Mesodermal cell (in vitro differentiated cells): Measurements from ENCODE around the gene GHR.
"Not testable (repeated sequence)": the region's sequence is repeated elsewhere in the genome, so short reads cannot be mapped to it uniquely, and the experiment has no call there.

Source experiments
- H3K27ac ChIP-seq: 2 replicates; pipeline ENCODE4 v1.7.0; 2013; ENCODE audit warnings: mild to moderate bottlenecking, low read depth, low read length, moderate library complexity; ENCODE audit not compliant: severe bottlenecking
- H3K36me3 ChIP-seq: 2 replicates; pipeline ENCODE4 v1.7.1; 2013; ENCODE audit warnings: mild to moderate bottlenecking, low read length, moderate library complexity; ENCODE audit not compliant: control insufficient read depth, insufficient read depth
- H3K4me1 ChIP-seq: one replicate; pipeline ENCODE4 v1.7.1; 2013; ENCODE audit warnings: mild to moderate bottlenecking, low read length; ENCODE audit not compliant: insufficient read depth, control insufficient read depth, poor library complexity, severe bottlenecking
- H3K4me3 ChIP-seq: 2 replicates; pipeline ENCODE4 v1.7.0; 2013; ENCODE audit warnings: low read length, control low read depth, mild to moderate bottlenecking; ENCODE audit not compliant: insufficient read depth, poor library complexity, severe bottlenecking; ENCODE audit errors: extremely low read depth
- H3K9me3 ChIP-seq: 2 replicates; pipeline ENCODE4 v1.7.1; 2013; ENCODE audit warnings: mild to moderate bottlenecking, low read length, moderate library complexity; ENCODE audit not compliant: control insufficient read depth
- WGBS, 2 experiments: methylation state at CpG; one replicate each; pipeline ENCODE4 v1.1.5; 2013; ENCODE audit warnings: missing lambda C conversion rate in 2 of 2; ENCODE audit not compliant: insufficient coverage in 2 of 2; 5-methylcytosine and 5-hydroxymethylcytosine counted together

Gene GHR

DNA sequence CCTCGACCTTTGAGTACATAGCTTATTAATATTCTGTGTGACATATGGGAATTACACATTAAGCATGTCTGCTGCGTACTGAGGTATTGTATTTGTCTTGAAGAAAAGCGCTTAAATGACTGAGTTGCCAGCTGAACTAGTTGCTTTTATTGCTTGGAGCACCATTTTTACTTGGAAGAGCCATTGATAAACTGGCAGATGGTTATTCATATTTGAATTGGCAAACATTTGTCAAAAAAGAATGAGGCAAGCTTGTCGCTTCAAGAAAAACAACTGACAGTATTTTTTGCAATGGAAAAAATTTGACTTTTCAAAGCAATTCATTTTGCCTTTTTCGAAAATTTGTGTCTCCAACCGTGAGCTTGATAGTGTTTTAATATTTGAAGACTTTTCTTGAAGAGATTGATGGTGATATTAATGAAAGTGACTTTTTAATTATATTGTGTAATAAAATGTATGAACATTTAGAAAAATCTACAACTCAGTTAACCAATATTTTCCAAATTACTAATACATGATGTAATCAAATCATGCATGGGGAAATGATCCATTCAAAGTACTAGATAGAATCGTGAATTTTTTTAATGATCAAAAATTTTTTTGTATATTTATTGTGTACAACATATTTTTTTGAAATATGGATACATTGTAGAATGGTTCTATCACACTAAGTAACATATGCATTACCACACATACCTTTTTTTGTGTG is 278.3 kb downstream of the GHR start:
- no peaks in the 10 kb centered on the region for H3K4me1 ChIP-seq
- H3K36me3 ChIP-seq: no peaks in the 10 kb centered on the region
- no peak overlapping the region for H3K4me3 ChIP-seq
- H3K27ac ChIP-seq: no peak overlapping the region
- H3K9me3 ChIP-seq: no peaks in the 10 kb centered on the region
- WGBS, 2 experiments: 85 to 89% methylated on average over 3 to 4 of the region's 7 CpGs

DNA sequence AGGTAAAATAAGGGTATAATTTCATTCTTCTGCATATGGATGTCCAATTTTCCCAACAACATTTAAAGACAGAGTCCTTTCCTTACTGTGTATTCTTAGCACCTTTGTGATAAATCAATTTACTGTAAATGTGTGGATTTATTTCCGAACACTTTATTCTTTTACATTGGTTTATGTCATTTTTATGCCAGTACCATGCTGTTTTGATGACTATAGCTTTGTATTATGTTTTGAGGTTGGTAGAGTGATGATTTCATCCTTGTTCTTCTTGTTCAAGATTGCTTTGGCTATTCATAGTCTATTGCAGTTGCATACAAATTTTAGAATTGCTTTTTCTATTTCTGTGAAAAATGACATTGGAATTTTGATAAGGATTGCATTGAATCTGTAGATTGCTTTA is 280.0 kb downstream of the GHR start:
- no peaks in the 10 kb centered on the region for H3K4me1 ChIP-seq
- H3K36me3 ChIP-seq: no peaks in the 10 kb centered on the region
- no peak overlapping the region for H3K27ac ChIP-seq
- H3K4me3 ChIP-seq: no peak overlapping the region
- no CpG with 5 or more reads among the region's 1 CpG for WGBS, 2 experiments
- no peaks in the 10 kb centered on the region for H3K9me3 ChIP-seq

DNA sequence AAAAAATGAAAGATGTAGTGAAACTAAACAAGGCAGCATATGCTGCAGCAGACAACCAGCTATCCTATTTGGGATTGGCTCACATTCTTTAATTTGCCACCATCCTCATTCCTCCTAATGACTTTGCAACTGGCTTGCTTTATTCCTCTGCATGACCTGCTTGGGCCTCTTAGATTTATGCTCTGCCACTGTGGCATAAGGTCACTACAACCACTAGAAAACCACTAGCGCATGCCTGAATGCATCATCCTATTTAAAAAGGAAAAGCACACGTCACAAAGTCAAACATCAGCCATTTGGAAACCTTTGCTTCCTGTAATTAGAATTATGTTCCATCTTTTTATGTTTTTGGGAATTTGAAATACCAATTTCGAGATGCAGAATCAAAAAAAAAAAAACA is 292.5 kb downstream of the GHR start:
- WGBS, 2 experiments: 90 to 100% methylated on average over 2 of the region's 3 CpGs
- H3K4me1 ChIP-seq: no peaks in the 10 kb centered on the region
- H3K9me3 ChIP-seq: no peaks in the 10 kb centered on the region
- no peak overlapping the region for H3K27ac ChIP-seq
- no peaks in the 10 kb centered on the region for H3K36me3 ChIP-seq
- H3K4me3 ChIP-seq: no peak overlapping the region

DNA sequence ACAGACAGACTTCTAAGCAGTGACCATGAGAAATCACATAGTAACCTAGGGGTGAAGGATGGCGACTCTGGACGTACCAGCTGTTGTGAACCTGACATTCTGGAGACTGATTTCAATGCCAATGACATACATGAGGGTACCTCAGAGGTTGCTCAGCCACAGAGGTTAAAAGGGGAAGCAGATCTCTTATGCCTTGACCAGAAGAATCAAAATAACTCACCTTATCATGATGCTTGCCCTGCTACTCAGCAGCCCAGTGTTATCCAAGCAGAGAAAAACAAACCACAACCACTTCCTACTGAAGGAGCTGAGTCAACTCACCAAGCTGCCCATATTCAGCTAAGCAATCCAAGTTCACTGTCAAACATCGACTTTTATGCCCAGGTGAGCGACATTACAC is 295.4 kb downstream of the GHR start:
- Histone ChIP-seq H3K4me1 (no peaks in the 10 kb centered on the region), H3K27ac (no peak overlapping the region), H3K4me3 (no peak overlapping the region), H3K9me3 (no peaks in the 10 kb centered on the region), H3K36me3 (no peaks in the 10 kb centered on the region)
- WGBS, 2 experiments: 95 to 98% methylated on average over 4 of the region's 4 CpGs

DNA sequence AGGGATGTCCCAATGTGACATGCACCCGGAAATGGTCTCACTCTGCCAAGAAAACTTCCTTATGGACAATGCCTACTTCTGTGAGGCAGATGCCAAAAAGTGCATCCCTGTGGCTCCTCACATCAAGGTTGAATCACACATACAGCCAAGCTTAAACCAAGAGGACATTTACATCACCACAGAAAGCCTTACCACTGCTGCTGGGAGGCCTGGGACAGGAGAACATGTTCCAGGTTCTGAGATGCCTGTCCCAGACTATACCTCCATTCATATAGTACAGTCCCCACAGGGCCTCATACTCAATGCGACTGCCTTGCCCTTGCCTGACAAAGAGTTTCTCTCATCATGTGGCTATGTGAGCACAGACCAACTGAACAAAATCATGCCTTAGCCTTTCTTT is 295.8 kb downstream of the GHR start:
- Histone ChIP-seq H3K27ac (no peak overlapping the region), H3K36me3 (no peaks in the 10 kb centered on the region), H3K4me3 (no peak overlapping the region), H3K9me3 (no peaks in the 10 kb centered on the region), H3K4me1 (no peaks in the 10 kb centered on the region)
- WGBS, 2 experiments: 75 to 100% methylated on average over 1 of the region's 2 CpGs

DNA sequence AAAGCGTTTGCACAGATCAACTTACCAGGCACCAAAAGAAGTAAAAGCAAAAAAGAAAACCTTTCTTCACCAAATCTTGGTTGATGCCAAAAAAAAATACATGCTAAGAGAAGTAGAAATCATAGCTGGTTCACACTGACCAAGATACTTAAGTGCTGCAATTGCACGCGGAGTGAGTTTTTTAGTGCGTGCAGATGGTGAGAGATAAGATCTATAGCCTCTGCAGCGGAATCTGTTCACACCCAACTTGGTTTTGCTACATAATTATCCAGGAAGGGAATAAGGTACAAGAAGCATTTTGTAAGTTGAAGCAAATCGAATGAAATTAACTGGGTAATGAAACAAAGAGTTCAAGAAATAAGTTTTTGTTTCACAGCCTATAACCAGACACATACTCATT is 297.0 kb downstream of the GHR start:
- Histone ChIP-seq H3K36me3 (no peaks in the 10 kb centered on the region), H3K27ac (no peak overlapping the region), H3K9me3 (no peaks in the 10 kb centered on the region), H3K4me1 (no peaks in the 10 kb centered on the region), H3K4me3 (no peak overlapping the region)
- 100% methylated on average over 1 of the region's 6 CpGs; no CpG with 5 or more reads in 1 of the 2 experiments for WGBS, 2 experiments

DNA sequence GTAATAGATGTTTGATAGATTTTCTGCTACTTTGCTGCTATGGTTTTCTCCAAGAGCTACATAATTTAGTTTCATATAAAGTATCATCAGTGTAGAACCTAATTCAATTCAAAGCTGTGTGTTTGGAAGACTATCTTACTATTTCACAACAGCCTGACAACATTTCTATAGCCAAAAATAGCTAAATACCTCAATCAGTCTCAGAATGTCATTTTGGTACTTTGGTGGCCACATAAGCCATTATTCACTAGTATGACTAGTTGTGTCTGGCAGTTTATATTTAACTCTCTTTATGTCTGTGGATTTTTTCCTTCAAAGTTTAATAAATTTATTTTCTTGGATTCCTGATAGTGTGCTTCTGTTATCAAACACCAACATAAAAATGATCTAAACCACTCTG is 298.2 kb downstream of the GHR start:
- no peak overlapping the region for H3K4me3 ChIP-seq
- H3K36me3 ChIP-seq: no peaks in the 10 kb centered on the region
- no peaks in the 10 kb centered on the region for H3K9me3 ChIP-seq
- no peak overlapping the region for H3K27ac ChIP-seq
- H3K4me1 ChIP-seq: no peaks in the 10 kb centered on the region

DNA sequence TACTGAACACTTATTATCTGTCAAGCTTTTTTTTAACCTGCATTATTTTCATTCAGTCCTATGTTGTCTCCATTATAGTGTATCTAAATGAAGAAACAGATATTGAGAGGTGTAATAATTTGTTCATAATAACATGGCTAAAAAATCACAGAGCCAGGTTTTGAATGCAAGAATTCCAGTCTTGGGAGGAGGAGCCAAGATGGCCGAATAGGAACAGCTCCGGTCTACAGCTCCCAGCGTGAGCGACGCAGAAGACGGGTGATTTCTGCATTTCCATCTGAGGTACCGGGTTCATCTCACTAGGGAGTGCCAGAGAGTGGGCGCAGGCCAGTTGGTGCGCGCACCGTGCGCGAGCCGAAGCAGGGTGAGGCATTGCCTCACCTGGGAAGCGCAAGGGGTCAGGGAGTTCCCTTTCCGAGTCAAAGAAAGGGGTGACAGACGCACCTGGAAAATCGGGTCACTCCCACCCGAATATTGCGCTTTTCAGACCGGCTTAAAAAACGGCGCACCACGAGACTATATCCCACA is 311.4 kb downstream of the GHR start:
- H3K4me3 ChIP-seq, H3K9me3 ChIP-seq, H3K36me3 ChIP-seq, H3K4me1 ChIP-seq, H3K27ac ChIP-seq: not testable (repeated sequence)
- WGBS, 2 experiments: 87% methylated on average over 3 of the region's 24 CpGs; no CpG with 5 or more reads in 1 of the 2 experiments

DNA sequence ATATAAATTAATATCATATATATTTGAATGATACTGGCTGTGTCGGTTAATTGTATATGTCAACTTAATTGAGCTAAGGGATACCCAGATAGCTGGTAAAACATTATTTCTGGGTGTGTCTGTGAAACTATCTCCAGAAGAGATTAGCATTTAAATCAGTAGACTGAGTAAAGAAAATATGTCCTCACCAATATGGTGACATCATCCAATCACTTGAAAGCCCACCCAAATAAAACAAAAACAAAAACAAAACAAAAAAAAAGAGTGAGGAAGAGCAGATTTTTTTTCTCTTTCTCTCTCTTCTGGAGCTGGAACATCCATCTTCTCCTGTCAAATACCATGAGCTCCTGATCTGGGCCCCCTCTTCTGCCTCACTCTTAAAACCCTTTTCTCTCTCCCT is 317.7 kb downstream of the GHR start:
- Histone ChIP-seq H3K9me3 (no peaks in the 10 kb centered on the region), H3K4me3 (no peak overlapping the region), H3K36me3 (no peaks in the 10 kb centered on the region), H3K4me1 (no peaks in the 10 kb centered on the region), H3K27ac (no peak overlapping the region)
- no CpG with 5 or more reads among the region's 1 CpG for WGBS, 2 experiments

DNA sequence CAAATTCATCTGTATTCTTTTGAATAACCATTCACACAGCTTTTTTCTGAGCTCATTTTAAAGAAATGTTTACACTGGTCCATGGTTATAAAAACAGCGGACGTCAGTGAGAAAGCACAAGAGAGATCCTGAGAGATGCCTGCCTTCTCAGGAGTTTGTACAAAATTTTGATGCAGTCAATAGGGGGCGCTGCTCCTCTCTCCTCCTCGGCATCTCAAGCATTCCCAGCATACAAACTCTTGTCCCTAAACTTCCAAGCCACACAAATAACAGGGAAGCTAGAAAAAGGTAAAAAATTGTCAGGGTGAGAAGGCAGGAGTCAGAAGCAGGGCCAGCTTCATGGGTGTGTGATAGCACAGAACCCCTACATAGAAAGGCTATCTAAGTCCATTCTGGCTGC is 322.2 kb downstream of the GHR start:
- 30% methylated on average over 2 of the region's 4 CpGs; no CpG with 5 or more reads in 1 of the 2 experiments for WGBS, 2 experiments
- no peaks in the 10 kb centered on the region for H3K4me1 ChIP-seq
- no peaks in the 10 kb centered on the region for H3K36me3 ChIP-seq
- H3K4me3 ChIP-seq: no peak overlapping the region
- no peak overlapping the region for H3K27ac ChIP-seq
- no peaks in the 10 kb centered on the region for H3K9me3 ChIP-seq

DNA sequence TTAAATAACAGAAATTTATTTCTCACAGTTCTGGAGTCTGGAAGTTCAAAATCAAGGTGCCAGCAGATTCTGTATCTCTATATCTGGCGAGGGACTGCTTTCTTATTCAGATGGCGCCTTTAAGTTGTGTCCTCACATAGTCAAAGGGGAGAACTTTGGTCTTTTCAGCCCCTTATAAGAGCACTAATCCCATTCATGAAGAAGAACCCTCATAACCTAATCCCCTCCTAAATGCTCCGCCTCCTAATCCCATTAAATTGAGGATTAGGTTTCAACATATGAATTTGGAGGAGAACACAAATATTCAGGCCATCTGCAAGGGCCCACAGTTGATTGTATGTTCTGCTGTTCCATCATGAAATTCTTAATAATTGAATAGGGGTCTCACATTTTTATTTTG is 322.6 kb downstream of the GHR start:
- H3K4me3 ChIP-seq: no peak overlapping the region

More for the DNA sequence above, 322.6 kb downstream of the GHR start:
- Histone ChIP-seq H3K4me1 (no peaks in the 10 kb centered on the region), H3K27ac (no peak overlapping the region), H3K9me3 (no peaks in the 10 kb centered on the region), H3K36me3 (no peaks in the 10 kb centered on the region)
- WGBS, 2 experiments: 86% methylated on average over 2 of the region's 3 CpGs
